ENCODE results near the gene PLEKHA8.

- TF ChIP-seq CTCF (IDR thresholded peaks at IDR 0.05), result no peak
- TF ChIP-seq POLR2A (IDR thresholded peaks at IDR 0.05), result no peak
Observed at GRCh38 chr7:29990931-29991330, 37.3 kb upstream of the PLEKHA8 start.

Data from adrenal gland (tissue), 5 donors.